Stimulated activated CD4-positive, alpha-beta T cell treated with anti-CD3 and anti-CD28 coated beads, Interleukin-4, amount 100 ng/mL, for 48 hours (primary cell): ENCODE data around the gene FHIT.

Experiments
- DNase-seq, 2 donors: peaks; one replicate each; pipeline ENCODE4 v3.0.0-alpha.2; 2020; ENCODE audit warnings: low read depth in 2 of 2

FHIT gene

DNA sequence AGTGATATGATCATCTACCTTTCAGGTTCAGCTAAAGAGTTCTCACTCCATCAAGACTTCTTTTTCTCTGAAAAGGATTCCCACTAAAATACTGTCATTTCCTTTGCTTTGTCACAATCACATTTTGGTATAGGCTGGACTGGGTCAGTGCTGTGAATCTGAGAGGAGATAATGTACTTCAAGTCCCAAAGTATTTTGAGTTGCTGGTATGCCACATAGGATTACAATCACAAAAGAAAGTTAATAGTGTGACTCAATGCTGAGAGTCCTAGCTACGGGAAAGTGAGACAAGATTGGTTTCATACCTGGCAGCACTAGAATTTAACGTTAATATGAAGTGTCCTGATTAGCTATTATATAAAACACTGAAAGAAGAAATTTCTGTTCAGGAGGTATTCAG lies 1073.5 kb downstream of the FHIT start:
- DNase-seq: no peak

DNA sequence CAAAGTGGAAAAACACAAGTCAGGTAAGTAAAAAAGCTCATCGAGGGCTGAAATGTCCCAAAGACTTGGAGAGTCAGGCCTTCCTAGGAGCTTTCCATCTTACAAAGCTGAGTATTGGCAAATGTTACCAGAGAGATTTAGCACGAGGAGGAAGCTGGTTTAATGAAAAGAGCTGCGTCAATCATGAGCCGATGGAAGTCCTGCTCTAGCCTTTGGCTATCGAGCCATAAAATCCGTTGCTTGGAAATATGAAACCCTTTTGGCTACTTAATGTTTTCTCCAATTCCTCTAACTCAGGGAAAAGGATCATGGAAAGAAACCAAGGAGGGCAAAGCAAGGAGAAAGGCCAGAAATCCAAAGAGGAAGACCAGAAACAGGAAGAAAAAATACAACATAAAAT lies 1074.6 kb downstream of the FHIT start:
- DNase-seq: no peak

DNA sequence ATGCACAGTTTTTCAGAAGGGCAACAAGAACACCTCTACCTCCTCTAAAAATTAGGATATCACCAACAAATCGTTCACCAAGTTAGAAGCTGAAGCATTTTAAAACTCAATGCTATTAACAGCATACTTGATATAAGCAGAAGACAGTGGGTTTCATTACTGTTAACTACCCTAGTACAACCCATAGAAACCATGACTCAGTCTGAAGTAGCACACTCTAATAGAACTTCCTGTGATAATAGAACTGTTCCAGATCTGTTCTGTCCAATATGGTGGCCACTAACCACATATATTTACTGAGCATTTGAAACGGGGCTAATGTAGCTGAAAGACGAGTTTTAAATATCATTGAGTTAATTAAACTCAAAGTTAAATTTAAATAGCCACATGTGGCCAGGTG lies 1075.6 kb downstream of the FHIT start:
- DNase-seq: no peak

DNA sequence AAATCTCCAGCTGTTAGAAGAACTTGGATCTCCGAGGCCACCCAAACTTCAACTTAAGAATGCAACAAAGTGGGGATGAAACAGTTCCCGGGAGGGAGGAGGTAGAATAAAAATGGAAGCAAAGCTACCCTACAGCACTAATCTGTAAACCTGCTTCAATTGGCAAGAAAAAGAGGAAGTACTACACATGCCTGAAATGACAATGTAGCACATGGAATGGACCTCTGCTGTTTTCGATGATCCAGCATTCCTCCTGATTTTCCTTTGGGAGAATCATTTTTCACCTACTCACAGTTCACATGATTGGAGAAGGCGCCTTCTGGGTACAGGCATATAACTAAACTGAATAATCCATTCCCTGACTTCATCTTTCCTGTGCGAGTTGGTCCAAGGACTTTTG lies 1081.5 kb downstream of the FHIT start:
- no peak for DNase-seq

DNA sequence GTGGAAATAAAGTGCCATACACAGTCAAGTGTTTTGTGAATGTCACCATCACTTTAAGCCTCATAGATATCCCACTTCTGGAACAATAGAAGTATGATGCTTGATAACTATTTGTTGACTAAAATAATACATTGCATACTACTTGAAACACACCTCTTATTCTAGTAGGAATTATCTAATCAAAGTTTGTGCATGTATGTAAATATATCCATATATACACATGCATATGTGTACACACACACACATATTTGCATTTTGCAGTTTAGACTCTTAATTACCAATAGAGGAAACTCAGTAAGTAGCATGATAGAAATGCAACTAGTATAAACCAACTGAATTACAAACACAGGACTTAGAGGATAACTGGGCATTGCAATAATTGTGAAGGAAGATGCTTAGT lies 1084.1 kb downstream of the FHIT start:
- DNase-seq: no peak

DNA sequence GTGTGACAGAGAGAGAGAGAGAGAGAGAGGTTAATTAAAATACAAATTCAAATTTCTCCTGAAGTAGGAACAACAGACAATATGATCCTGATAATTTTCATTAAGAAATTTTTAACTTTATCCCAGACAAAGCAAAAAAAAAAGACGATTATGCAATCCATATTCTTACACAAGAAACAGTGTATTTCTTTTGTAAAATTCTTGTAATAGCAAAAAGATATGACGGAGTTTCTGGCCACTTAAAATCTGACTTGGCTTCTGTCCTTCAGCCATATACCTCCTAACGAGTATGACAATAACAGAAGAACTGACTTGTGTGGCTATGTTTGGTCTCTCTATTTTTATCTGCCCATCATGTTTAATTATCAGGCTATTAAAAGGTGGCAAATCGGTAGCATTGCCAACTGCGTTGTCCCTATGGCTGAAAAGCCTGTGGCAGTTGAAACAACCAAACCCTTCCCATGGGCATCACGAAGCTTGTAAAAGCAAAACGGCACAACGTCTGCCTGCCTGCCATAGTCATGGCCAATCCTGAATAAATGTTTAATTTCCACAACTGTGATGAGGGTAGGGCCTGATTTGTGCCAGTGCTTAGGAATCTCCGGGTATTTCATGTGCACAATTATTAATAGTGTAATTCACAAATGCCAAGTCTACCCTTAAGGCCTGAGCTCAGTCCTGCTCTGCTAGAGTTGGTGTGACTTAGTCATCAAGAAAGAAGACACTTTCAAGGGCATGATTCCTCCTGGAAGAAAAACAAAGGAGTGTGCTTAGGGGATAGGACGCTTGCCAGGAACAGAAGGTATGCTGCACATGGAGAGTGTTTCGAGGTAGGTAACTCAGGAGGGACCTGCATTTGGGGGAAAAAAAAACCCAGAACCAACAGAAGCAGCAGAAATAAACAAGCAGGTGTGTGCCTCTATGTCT lies 1090.2 kb downstream of the FHIT start:
- no peak for DNase-seq

DNA sequence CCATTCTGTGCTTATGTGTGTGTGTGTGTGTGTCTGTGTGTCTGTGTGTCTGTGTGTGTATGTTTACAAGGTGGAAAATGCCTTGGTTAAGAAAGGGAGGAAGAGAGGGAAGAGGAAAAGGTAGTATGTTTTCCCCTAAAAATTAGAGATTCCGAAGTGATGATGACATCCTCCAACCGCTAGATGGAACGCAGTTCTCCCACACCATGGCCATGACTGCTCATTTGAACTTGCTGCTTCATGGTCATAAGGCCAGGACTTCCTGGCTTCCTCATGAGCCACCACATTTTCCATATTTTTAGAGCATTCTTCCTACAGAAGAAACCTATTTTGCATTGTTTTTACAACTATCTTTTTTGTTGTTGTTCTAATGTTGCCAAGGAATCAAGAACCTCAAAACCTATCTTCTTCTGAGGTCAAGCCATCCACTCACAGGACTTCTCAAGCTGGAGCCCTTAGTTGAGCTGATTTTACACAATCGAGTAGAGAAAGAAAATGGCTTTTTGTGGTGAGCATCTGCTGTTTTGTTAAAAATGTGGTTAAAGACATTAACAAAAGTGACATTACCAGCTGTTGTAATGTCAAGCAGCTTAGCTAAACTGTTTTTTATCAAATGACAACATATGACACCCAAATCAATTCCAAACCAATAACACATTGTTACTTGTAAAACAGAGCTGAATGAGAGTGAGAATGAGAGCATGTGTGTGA lies 1091.0 kb downstream of the FHIT start:
- no peak for DNase-seq

DNA sequence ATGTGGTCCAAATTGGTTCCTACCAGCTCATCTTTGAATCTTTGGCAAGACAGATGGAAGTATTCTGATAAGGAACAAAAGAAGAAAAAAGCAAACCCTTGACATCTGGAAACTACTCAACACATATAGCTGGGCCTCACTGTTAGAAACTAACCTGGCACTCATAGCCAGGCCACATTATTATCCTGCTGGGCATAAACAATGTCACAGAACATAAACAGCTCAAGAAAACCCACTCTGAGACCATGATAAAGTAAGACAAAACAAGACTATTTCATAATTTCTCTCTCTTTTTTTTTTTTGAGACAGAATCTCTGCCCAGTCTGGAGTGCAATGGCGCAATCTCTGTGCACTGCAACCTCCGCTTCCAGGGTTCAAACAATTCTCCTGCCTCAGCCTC lies 1093.2 kb downstream of the FHIT start:
- no peak for DNase-seq

DNA sequence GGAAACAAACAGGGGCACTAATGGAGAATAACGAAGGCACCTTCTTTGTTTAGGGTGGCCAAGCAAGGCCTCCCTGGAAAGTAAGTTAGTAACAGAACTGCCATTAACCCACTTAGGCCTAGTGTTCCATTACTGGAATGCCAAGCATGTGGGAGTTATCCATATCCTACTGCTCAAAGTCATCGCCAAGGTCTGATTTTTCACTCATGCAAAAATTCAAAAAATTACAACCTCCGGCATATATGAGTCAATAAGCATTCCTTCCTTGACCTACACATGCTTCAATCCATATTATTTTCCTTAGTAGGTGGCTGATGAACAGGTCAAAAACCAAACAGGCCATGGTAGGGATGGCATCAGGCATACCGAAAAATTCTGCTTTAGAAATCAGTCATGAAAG lies 1097.2 kb downstream of the FHIT start:
- DNase-seq: no peak

DNA sequence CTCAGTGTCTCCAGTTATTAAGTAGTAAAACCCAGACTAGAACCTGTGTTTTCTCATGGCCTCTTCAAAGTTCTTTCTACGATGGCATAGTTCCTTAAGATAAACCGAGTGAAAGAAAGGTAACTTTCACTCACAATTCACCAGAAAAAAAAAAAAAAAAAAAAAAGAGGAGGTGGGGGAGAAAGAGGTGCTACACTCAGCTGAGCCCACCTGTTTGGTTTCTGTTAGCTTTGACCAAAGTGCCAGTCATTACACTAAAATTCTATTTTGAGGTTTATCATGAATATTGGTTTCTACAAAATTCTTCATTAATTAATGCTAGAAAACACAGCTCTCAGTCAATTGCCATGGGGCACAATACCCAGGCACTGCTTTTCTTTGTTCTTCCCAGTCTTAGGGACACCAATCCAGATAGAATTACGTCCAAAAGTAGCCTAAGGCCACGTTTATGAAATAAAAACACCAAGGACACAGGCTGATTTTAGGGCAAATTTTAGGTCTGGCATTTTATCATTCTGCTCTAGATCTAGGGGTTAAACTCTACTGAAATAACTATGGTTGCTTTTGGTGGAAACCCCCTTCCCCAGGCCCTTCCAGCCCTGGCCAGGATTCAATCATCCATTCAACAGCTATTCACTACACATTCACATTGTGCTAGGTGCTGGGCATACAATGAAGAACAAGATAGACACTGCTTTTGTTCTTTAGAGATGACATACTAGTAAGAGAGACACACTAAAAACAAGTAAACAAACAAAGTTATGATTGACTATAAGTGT lies 1097.8 kb downstream of the FHIT start:
- no peak for DNase-seq

DNA sequence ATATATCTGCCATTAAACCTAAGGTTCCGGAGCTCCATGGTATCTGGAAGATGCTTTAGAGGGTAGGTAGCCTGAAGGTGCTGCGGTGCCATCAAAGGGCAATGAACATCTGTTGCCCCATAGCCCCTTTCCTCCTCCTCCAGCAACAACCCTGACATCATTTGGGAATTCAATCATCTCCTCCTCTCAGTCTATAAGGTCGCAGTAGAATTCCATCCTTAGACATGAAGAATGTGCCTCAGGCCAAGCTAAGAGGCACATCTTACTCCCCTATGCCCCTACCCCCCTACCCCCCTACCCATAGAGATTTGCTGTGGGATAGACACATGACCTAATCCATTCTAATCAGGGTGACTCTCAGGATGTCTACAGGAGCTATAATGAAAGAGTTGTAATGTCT lies 1101.8 kb downstream of the FHIT start:
- DNase-seq: no peak

DNA sequence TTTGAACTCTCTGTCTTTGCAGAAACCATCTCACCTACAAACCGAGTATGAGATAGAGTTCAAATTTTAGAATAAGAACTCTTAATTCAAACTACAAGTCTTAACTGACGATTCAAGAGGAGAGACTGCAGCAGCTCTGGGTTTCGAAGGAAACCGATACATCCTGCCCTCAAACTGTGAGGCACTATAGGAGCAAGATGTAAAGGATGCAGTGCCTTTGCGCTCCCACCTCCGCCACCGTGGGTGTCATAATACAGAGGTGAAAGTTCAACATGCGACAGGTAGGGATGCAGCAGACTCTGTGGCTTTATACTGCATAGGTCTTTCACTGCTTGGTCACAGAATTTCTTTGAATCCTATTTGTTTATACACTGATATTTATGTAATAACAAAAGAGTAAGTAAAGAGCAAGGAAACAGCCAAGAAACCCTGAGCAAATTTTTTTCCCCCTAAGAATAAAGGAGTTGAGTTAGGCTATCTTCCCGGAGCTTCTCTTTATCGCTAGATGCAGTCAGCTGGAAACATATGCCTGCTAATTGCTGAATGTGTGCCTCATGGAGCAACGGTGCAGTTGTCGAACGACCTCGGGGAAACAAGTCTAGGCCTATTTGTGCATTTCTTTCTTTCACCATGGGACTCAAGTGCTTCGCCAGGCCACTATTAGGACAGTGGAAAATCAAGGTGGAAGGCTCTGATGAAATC lies 1103.9 kb downstream of the FHIT start:
- DNase-seq: no peak

DNA sequence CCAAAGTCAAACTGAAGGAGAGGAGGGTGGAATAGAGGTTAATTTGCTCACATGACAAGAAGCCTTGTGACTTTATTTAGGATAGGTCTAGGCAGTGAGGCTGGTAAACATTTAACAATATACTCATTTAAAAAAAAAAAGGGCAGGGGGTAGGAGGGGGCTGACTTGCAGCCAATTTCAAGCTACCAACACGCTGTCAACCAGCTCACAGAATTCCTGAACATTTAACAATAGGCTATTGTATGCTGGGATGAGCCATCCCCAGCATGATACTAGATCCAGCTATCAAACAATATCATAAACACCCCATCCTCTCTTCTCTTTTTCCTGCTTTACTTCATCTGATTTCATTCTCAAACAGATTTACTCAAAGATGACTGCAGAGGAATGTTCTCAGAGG lies 1105.1 kb downstream of the FHIT start:
- DNase-seq: no peak

DNA sequence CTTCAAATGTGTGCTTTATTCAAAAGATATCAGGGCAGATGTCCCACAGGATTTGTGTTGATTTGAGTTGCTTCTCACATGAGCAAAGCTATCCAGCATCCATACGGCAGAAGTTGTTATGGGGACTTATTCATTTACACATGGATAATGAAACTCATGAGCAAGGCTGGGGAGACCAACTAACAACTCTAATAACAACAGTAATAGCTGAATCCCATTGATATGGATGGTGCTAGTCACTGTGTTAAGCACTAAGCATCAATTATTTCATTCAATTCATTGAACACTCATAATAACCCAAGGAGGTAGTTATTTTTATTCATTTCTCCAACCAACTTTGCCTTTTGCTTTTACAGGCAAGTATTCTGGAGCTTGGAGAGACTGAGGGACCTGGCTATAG lies 1107.2 kb downstream of the FHIT start:
- DNase-seq: no peak

DNA sequence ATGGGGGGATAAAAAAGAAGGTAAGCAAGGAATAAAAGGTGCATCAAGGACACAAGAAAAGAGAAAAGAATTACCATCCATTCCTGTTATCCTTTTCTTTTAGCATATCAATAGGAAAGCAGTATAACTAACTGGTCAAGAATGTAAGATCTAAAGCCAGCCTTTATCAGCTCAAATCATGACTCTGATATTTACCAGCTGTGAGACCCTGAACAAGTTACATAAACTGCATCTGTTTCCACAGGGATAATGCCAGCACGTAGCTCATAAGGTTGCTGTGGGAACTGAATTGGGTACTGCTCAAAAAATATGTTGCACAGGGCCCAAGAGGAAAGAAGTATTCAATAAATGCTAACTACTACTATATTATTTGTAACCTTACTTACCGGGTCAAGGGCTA lies 1109.2 kb downstream of the FHIT start:
- DNase-seq: no peak

DNA sequence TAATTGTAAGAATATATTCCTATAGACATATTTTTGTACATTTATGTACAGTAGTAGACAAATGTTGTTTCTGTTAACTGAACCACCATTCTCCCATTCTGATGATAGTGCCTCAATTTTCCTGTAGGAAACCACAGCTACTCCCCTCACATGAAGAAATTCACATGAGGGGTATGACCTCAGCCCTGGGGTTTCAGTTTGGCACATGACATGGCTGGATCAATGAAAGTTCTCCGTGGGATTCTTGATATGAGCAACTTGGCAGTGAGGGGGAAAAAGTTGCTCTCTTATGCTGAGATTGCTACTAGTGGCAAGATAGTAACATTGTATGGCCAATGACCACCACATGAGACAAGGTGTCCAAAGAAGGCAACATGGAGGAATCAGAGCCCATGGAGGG lies 1111.1 kb downstream of the FHIT start:
- DNase-seq: no peak

DNA sequence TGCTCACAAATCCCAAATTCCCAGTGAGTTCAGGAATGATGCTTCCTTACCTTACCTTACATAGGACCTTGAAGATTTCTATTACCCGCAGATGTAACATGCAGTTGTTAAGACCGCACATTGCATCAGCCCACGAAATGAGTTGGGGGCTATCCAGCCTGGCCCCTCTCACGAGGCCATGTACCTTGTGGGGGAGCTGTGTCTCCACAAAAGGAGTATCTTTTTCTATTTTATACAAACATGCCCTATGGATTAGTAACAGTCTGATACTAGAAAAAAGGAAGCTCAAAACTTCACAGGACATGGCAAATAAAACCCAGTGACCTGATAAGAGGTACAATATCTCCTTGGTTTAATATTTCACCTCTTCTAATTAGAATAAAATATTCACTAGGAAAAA lies 1114.7 kb downstream of the FHIT start:
- no peak for DNase-seq

DNA sequence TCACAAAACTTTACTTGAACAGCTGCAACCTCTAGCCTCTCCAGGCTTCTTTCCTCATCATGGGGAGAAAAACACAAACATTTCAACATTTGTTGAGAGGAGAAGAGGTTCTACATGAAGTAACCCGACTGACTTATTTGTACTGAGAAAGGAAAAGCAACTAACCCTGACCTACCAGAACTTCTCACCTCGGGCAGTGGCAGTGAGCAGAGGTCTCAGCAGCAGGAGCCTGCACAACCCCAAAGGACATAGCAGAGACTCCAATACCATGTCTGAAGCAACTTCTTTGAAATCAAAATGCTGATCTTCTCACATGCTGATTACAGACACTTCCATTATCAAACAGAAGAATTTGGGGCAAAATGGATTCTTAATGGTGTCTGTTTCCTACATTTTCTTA lies 1115.8 kb downstream of the FHIT start:
- DNase-seq: no peak

DNA sequence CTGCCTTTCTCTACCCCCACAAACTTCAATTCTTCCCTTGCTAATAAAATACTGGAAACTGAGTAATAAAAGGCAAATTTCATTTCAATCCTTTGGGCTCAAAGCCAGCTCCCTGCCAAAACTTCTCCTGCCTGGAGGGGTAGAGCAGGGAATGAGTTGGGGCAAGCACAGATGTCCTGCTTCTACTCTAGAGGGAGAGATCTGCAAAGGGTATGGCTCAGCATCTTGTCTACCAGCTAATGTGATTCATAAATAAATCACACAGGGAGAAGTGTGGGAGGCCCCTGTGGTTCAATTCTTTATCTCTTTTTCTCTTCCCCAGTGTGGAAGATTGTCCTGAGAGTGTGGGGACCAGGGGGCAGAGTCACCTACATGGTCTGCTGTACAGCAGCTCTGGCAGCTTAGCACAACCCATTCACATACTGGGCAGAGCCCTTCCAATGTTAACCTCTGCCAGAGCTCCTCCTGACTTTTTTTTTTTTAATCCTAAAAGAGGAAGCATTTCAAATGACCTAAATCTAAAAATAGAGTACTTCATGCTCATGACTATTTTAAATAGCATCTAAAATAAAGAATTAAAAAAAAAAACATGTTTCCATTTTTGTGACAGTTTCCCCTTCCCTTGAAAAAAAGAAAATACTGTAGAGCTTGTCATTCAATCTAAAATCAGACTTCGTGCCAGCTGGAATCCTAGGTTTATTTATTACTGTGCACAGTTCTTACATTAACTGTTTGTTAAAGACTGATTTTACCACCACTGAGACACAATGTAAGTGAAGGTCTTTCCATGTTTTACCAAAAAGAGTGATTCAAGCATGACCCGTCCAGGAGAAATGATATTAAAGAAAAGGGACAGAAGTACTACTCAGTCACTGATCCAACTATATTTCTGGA lies 1117.7 kb downstream of the FHIT start:
- no peak for DNase-seq

DNA sequence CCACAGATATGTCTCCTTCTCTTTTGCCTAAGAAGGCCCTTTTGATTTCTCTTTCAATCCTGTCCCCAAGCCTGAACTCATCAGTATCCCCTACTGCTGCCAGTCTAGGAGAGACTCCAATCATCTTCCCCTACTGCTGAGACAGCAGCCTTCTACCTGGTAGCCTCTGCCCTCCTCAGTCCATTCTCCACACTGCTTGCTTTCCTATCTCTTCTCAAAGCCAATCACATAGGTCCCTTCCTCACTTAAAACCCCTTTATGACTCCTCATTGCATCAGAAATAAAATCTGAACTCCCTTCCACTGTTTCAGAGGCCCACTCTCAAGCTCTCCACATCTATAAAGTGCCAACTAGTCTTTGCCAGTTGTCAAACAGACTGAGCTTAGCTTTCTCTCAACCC lies 1119.6 kb downstream of the FHIT start:
- no peak for DNase-seq
